CD4-positive, alpha-beta T cell (primary cell): Measurements from ENCODE around the gene REEP1. TPM values are rescaled to one million over a fixed set of nuclear protein-coding genes. Genes with fewer than 3 reads are reported as not detected.

Source experiments
- ATAC-seq: fragments of 200-7000 bp; cut with Tn5 transposase; one replicate; pipeline ENCODE4 v1.10.0; 2022; ENCODE audit warnings: mild to moderate bottlenecking; ENCODE audit not compliant: poor library complexity
- CTCF ChIA-PET: fragments of 350-600 bp; sonication (Branson Sonifier 250); formaldehyde crosslinking; loops from one replicate; lab custom pipeline; 2021; ENCODE audit warnings: antibody characterized with exemption, inconsistent platforms; lab: Charles Lee
- POLR2A ChIA-PET: fragments of 350-600 bp; sonication (Branson Sonifier 250); formaldehyde crosslinking; loops from one replicate; lab custom pipeline; 2021; ENCODE audit warnings: antibody characterized with exemption, inconsistent platforms; lab: Charles Lee
- DNase-seq, 14 experiments: peaks; one replicate each; pipeline ENCODE4 v3.0.0-alpha.2; 2013 to 2020; ENCODE audit warnings: mixed read lengths in 2 of 14
- H3K27ac ChIP-seq, 2 donors: one replicate each; pipeline versions ENCODE4 v1.5.1 to v1.7.0; 2013; ENCODE audit warnings: low read length in 2 of 2, low read depth in 1 of 2, mild to moderate bottlenecking in 1 of 2
- H3K27me3 ChIP-seq, 2 experiments: 1 replicate in 1 of 2; 2 replicates in 1 of 2; pipeline versions ENCODE4 v1.6.1 to v1.7.0; 2013; ENCODE audit warnings: low read length in 2 of 2, control low read depth in 1 of 2, mild to moderate bottlenecking in 1 of 2, moderate library complexity in 1 of 2; ENCODE audit not compliant: insufficient read depth in 2 of 2, control insufficient read depth in 1 of 2
- H3K36me3 ChIP-seq: one replicate; pipeline ENCODE4 v1.6.1; 2013; ENCODE audit warnings: low read length, control low read depth; ENCODE audit not compliant: insufficient read depth
- H3K4me1 ChIP-seq: one replicate; pipeline ENCODE4 v1.6.1; 2013; ENCODE audit warnings: low read length, control low read depth; ENCODE audit not compliant: insufficient read depth
- H3K4me3 ChIP-seq: one replicate; pipeline ENCODE4 v1.5.1; 2013; ENCODE audit warnings: mild to moderate bottlenecking, low read length, moderate library complexity
- H3K9me3 ChIP-seq, 2 experiments: 1 replicate in 1 of 2; 2 replicates in 1 of 2; pipeline versions ENCODE4 v1.6.1 to v1.7.0; 2013; ENCODE audit warnings: low read length in 2 of 2, mild to moderate bottlenecking in 2 of 2, control low read depth in 1 of 2, moderate library complexity in 1 of 2; ENCODE audit not compliant: control insufficient read depth in 1 of 2, insufficient read depth in 1 of 2
- H3K27ac Mint-ChIP-seq: one replicate; pipeline ENCODE4 v1.8.0; 2020; ENCODE audit warnings: mixed read lengths
- H3K27me3 Mint-ChIP-seq: one replicate; pipeline ENCODE4 v1.8.0; 2021; ENCODE audit warnings: mixed read lengths
- H3K36me3 Mint-ChIP-seq: one replicate; pipeline ENCODE4 v1.8.0; 2021; ENCODE audit warnings: low read depth, mixed read lengths
- H3K4me1 Mint-ChIP-seq: one replicate; pipeline ENCODE4 v1.8.0; 2021; ENCODE audit warnings: low read depth, mixed read lengths
- H3K4me3 Mint-ChIP-seq: one replicate; pipeline ENCODE4 v1.8.0; 2020; ENCODE audit warnings: mild to moderate bottlenecking, mixed read lengths
- H3K9me3 Mint-ChIP-seq: one replicate; pipeline ENCODE4 v1.8.0; 2020; ENCODE audit warnings: mixed read lengths
- intact Hi-C, 2 experiments: fragments of 100-400 bp; cut with DNase I in 1 of 2; cut with micrococcal nuclease in 1 of 2; formaldehyde crosslinking; loops; one replicate each; pipeline versions ENCODE4 v1.15.1 to v1.9.0; 2023 to 2025; cut with DNase I, micrococcal nuclease
- total RNA-seq, 174 experiments: library from RNA in 2 of 174; stranded (reverse) in 2 of 174; gene quantifications; one replicate each; pipeline ENCODE4 v1.2.3 and lab custom pipeline; 2021 to 2026
- TF ChIP-seq, protein P1 (sequence below): fragments of 200-600 bp; IDR thresholded peaks from one replicate; pipeline ENCODE4 v1.8.0; 2022; ENCODE audit warnings: antibody characterized with exemption, mild to moderate bottlenecking

Gene REEP1
- total RNA-seq, 2 experiments from 2014 or later, result not detected

DNA sequence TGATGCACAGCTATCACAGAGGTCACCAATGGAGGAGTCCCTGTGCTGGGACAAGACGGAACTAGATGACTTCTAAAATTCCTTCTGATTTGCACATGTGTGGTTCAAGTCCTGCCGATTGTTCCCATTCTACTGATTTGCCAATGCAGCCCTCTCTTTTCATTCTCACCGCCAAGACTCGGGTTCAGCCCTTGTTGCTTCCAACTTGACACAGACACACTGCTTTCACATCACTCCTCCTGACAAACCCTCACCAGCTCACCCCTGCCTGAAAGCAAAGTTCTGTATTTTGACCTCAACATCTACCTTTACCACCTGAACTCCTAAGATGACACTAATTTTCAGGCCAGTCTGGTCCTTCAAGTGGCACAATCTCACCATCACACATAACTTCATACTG, 25.5 kb downstream of the REEP1 start:
- Mint-ChIP-seq H3K4me3 (no peak overlapping the region), H3K27me3 (no peaks in the 10 kb centered on the region), H3K27ac (no peak overlapping the region), H3K4me1 (no peaks in the 10 kb centered on the region), H3K9me3 (no peaks in the 10 kb centered on the region), H3K36me3 (no peaks in the 10 kb centered on the region)
- no peaks in the 10 kb centered on the region for H3K27me3 ChIP-seq
- TF ChIP-seq, protein P1, sequence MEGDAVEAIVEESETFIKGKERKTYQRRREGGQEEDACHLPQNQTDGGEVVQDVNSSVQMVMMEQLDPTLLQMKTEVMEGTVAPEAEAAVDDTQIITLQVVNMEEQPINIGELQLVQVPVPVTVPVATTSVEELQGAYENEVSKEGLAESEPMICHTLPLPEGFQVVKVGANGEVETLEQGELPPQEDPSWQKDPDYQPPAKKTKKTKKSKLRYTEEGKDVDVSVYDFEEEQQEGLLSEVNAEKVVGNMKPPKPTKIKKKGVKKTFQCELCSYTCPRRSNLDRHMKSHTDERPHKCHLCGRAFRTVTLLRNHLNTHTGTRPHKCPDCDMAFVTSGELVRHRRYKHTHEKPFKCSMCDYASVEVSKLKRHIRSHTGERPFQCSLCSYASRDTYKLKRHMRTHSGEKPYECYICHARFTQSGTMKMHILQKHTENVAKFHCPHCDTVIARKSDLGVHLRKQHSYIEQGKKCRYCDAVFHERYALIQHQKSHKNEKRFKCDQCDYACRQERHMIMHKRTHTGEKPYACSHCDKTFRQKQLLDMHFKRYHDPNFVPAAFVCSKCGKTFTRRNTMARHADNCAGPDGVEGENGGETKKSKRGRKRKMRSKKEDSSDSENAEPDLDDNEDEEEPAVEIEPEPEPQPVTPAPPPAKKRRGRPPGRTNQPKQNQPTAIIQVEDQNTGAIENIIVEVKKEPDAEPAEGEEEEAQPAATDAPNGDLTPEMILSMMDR, result no peak
- no peaks in the 10 kb centered on the region for H3K4me1 ChIP-seq
- ATAC-seq, result no peak
- no peaks in the 10 kb centered on the region for H3K36me3 ChIP-seq
- intact Hi-C loops, result no loop called here
- DNase-seq, result no peak
- no peaks in the 10 kb centered on the region for H3K9me3 ChIP-seq
- CTCF ChIA-PET, result no interaction called here
- no peak overlapping the region for H3K4me3 ChIP-seq
- no peak overlapping the region for H3K27ac ChIP-seq
- POLR2A ChIA-PET, result no interaction called here

DNA sequence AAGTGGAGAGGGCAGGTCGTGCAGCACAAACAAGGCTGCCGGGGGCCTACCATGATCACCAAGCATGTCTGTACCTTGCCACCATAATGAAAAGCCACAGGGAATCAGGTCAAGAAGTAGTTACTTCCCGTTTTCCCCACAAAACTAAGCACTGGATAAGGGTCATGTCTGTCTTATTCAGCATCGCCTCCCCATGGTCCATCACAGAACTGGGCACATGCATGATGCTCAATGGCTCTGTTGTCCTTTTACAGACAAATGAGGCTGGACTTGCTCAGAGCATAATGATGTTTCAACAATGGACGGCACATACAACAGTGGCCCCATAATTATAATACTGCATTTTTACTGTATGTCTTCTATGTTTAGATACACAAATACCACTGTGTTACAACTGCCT, 27.5 kb downstream of the REEP1 start:
- no peaks in the 10 kb centered on the region for H3K27me3 ChIP-seq
- no peaks in the 10 kb centered on the region for H3K36me3 Mint-ChIP-seq
- intact Hi-C loops, result no loop called here
- H3K36me3 ChIP-seq, result no peaks in the 10 kb centered on the region
- no peaks in the 10 kb centered on the region for H3K9me3 Mint-ChIP-seq
- ChIA-PET CTCF (no interaction called here), POLR2A (no interaction called here)
- no peak for ATAC-seq
- H3K4me1 ChIP-seq, result no peaks in the 10 kb centered on the region
- H3K27ac ChIP-seq, result no peak overlapping the region
- no peaks in the 10 kb centered on the region for H3K4me1 Mint-ChIP-seq
- H3K27me3 Mint-ChIP-seq, result peaks cover 1% of the 10 kb centered on the region
- TF ChIP-seq, protein P1, result no peak
- no peak for DNase-seq
- H3K4me3 ChIP-seq, result no peak overlapping the region
- no peak overlapping the region for H3K4me3 Mint-ChIP-seq
- no peaks in the 10 kb centered on the region for H3K9me3 ChIP-seq
- no peak overlapping the region for H3K27ac Mint-ChIP-seq

DNA sequence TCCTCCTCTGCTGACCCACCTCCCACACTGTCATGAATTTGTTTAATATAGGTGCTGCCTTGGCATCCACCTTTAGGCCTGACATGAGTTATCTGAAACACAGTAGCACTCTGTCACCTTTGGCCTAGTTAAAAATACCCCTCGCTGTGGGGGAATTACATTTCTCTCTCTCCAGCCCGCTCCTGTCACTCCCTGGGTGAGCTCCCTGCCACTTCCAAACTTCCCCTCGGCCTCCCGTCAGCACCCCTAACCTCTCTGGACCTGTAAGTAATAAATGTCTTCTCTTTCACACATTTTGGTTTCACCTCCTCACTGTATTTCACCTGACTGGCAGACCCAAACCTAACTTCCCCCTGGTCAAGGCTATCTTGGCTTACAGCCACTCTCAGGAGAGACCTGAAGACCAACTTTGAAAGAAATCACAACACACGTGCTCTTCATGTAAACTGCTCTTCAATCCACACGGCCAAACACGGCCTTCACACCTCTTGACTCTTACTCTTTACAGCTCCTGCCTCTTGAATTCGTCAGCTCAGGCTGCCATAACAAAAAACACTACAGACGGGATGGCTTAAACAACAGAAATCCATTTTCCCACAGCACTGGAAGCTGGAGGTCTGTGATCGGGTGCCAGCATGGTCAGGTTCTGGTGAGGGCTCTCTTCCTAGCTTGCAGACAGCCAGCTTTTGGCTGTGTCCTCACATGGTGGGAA, 28.3 kb downstream of the REEP1 start:
- H3K27ac Mint-ChIP-seq, result no peak overlapping the region
- ATAC-seq (no peak), DNase-seq (no peak)
- Histone ChIP-seq H3K36me3 (no peaks in the 10 kb centered on the region), H3K4me1 (no peaks in the 10 kb centered on the region), H3K4me3 (no peak overlapping the region), H3K9me3 (no peaks in the 10 kb centered on the region), H3K27me3 (no peaks in the 10 kb centered on the region), H3K27ac (no peak overlapping the region)
- H3K9me3 Mint-ChIP-seq, result no peaks in the 10 kb centered on the region
- no peaks in the 10 kb centered on the region for H3K36me3 Mint-ChIP-seq
- intact Hi-C loops, result no loop called here
- TF ChIP-seq, protein P1, result no peak
- H3K27me3 Mint-ChIP-seq, result peaks cover 6% of the 10 kb centered on the region
- POLR2A ChIA-PET, result no interaction called here
- no peaks in the 10 kb centered on the region for H3K4me1 Mint-ChIP-seq
- no peak overlapping the region for H3K4me3 Mint-ChIP-seq
- CTCF ChIA-PET, result no interaction called here
